Lower leg skin (tissue), 4 donors: ENCODE measurements around the gene CDC16. TPM values are rescaled to one million over a fixed set of nuclear protein-coding genes. Genes with fewer than 3 reads are reported as not detected.

Source experiments
- DNase-seq, 2 donors: peaks; one replicate each; pipeline ENCODE4 v3.0.0-alpha.2; 2019; ENCODE audit warnings: low spot score in 2 of 2
- H3K4me3 ChIP-seq: fragments of 200-600 bp; sonication (generic); 2 replicates; pipeline ENCODE4 v1.5.1; 2017; ENCODE audit warnings: mild to moderate bottlenecking, low read depth; ENCODE audit not compliant: poor library complexity, severe bottlenecking
- POLR2A ChIP-seq, 2 donors: fragments of 450-650 bp; IDR thresholded peaks; one replicate each; pipeline ENCODE4 v1.6.1; 2016 to 2017; ENCODE audit warnings: antibody characterized with exemption in 2 of 2, mild to moderate bottlenecking in 1 of 2, moderate library complexity in 1 of 2
- WGBS, 2 donors: methylation state at CpG; one replicate each; pipeline ENCODE4 v1.1.5; 2018; 5-methylcytosine and 5-hydroxymethylcytosine counted together
- intact Hi-C: fragments of 100-400 bp; cut with DNase I; formaldehyde crosslinking; loops from one replicate; pipeline ENCODE4 v1.15.0; 2023; ENCODE audit warnings: low total_unique reads
- total RNA-seq, 4 donors: library from RNA; depleted of rRNA; stranded (reverse); fragments of >200 nt; gene quantifications; one replicate each; pipeline ENCODE4 v1.1.0, GENCODE V29; 2016
- TF ChIP-seq, protein P1 (sequence below), 3 donors: fragments of 450-650 bp; IDR thresholded peaks; one replicate each; pipeline ENCODE4 v1.5.1; 2016; ENCODE audit warnings: antibody characterized with exemption in 3 of 3, mild to moderate bottlenecking in 3 of 3, moderate library complexity in 2 of 3

The CDC16 gene
- total RNA-seq, 4 donors from 2014 or later, result 39.5 to 85.6 (median 41.4) TPM

DNA sequence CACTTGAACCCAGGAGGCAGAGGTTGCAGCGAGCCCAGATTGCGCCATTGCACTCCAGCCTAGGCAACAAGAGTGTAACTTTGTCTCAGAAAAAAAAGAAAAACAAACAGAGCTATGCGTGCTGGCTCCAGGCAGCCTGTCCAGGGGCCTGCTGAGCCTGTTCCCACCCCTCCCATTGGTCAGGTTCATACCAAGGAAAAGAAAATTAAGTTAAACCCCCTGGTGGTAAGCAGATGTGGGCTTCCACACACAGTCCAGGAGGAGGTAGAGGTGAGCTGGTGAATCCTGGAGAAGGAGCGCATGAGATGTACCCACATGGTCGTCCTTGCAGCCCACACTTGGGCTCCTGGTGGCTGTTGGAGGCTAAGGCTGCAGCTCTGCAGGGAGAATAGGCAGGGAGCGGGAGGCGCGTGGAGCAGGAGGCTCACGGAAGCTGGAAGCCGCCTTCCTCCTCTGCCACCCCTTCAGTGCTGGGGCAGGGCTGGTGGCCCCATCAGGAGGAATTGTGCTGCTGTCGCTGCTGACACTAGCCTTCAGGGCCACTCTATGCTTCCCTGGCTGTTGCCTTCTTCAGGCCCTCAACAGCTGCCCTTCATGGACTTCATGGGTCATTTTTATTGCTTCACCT lies 69.1 kb downstream of the CDC16 start:
- no peak for DNase-seq
- WGBS, 2 donors, result 90 to 92% methylated on average over 11 of the region's 11 CpGs
- intact Hi-C loops, result no loop called here
- no peak overlapping the region for H3K4me3 ChIP-seq
- TF ChIP-seq POLR2A (IDR thresholded peaks at IDR 0.05), result no peak
- TF ChIP-seq, protein P1, sequence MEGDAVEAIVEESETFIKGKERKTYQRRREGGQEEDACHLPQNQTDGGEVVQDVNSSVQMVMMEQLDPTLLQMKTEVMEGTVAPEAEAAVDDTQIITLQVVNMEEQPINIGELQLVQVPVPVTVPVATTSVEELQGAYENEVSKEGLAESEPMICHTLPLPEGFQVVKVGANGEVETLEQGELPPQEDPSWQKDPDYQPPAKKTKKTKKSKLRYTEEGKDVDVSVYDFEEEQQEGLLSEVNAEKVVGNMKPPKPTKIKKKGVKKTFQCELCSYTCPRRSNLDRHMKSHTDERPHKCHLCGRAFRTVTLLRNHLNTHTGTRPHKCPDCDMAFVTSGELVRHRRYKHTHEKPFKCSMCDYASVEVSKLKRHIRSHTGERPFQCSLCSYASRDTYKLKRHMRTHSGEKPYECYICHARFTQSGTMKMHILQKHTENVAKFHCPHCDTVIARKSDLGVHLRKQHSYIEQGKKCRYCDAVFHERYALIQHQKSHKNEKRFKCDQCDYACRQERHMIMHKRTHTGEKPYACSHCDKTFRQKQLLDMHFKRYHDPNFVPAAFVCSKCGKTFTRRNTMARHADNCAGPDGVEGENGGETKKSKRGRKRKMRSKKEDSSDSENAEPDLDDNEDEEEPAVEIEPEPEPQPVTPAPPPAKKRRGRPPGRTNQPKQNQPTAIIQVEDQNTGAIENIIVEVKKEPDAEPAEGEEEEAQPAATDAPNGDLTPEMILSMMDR (IDR thresholded peaks at IDR 0.05), result no peak

DNA sequence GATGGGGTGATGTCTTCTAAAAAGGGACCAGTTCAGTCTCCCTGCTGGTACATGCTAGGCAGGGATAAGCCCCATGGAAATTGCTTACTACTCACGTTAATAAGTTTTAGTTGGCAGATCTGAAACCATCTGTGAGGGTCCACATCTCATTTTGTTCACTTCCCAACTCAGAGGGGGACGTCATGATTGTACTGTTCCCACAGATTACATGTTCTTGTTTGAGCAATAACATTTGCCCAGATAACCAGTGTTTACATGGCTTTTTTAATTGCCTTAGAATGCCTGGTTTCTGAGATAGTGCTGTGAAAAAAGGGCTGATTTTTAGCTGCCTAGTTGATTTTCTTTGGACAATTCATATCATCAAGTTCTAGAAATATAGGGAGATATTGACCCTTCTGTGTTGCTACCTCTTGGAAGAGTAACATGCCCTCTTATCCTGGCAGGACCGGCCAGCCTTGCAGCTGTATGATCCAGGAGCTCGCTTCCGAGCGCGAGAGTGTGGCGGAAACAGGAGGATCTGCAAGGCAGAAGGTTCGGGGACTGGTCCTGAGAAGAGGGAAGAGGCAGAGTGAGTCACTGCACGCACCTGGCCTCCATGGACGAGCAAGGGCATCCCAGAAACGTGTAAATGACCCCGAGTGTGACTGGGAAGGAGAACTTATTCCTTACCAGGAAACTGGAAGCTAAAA lies 69.8 kb downstream of the CDC16 start:
- no peak for DNase-seq
- no peak for TF ChIP-seq POLR2A (IDR thresholded peaks at IDR 0.05)
- TF ChIP-seq, protein P1 (IDR thresholded peaks at IDR 0.05), result no peak
- 92 to 93% methylated on average over 13 of the region's 13 CpGs for WGBS, 2 donors
- H3K4me3 ChIP-seq, result no peak overlapping the region
- intact Hi-C loops, result no loop called here

DNA sequence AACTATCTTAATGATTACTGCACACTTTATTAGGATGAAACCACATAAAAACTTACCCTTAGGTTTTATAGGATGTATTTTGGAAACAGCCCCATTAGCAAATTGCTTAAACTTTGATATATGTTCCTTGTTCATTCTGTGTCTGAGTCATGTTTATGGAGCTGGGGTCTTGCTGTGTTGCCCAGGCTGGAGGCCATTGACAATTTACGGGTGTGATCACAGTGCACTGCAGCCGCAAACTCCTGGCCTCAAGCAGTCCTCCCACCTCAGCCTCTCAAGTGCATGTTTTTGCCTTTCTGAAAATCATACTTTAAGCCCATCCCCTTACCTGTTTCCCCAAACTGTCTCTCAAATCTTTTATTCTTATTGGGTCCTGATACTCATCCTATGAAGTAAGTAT lies 74.4 kb downstream of the CDC16 start:
- 98 to 100% methylated on average over 2 of the region's 2 CpGs for WGBS, 2 donors
- intact Hi-C loops, result no loop called here
- TF ChIP-seq, protein P1 (IDR thresholded peaks at IDR 0.05), result no peak
- no peak for TF ChIP-seq POLR2A (IDR thresholded peaks at IDR 0.05)

DNA sequence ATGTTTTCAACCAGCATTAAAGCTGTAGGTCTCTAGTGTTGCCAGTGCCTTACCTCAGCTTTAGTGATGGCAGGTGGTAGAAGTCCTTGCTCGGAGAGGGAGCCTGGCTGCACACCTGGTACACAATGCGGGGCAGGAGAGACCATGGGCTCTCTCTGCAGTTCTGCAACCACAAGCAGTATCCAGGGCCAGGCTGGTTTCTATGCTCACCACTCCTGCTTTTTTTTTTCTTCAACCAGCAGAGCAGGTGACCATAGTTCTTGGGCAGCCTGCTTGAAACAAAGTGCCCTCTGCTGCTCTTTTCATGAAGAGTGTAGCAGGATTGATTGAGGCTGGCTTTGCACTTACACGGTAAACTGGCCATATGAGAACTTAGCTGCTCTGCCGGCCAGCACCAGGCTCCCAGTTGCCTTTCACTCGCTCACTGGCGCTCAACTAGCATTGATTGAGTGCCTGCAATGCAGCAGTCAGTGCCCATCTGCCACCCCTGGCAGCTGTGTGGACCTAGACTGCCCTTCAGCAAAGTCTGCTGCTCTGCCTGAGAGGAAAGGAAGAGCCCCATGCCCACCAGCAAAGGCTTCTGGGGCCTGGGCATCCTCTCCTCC lies 75.2 kb downstream of the CDC16 start:
- WGBS, 2 donors, result 84 to 96% methylated on average over 6 of the region's 6 CpGs
- intact Hi-C loops, result no loop called here
- H3K4me3 ChIP-seq, result no peak overlapping the region
- DNase-seq, result no peak
- TF ChIP-seq, protein P1 (IDR thresholded peaks at IDR 0.05), result no peak
- TF ChIP-seq POLR2A (IDR thresholded peaks at IDR 0.05), result no peak

More for the DNA sequence above, 74.4 kb downstream of the CDC16 start:
- DNase-seq, result no peak
- no peak overlapping the region for H3K4me3 ChIP-seq

DNA sequence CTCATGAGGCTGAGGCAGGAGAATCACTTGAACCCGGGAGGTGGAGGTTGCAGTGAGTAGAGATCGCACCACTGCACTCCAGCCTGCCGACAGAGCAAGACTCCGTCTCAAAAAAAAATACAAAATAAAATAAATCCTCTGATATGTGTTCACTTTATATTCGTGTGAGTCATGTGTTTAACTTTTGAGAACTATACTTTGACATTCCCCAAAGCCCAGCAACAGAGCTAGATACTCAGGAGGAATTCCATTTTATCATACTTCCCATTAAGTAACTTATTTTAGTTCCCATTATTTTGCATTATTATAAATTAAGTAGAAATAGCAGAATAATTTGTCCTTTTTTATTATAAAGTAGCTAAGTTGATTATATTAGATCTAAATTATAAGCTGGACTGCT lies 76.3 kb downstream of the CDC16 start:
- intact Hi-C loops, result no loop called here
- WGBS, 2 donors, result 81 to 83% methylated on average over 5 of the region's 5 CpGs
- no peak for DNase-seq
- no peak for TF ChIP-seq POLR2A (IDR thresholded peaks at IDR 0.05)
- TF ChIP-seq, protein P1 (IDR thresholded peaks at IDR 0.05), result no peak
- no peak overlapping the region for H3K4me3 ChIP-seq
